ENCODE data around the gene RAMACL. TPM values are rescaled to one million over a fixed set of nuclear protein-coding genes. Genes with fewer than 3 reads are reported as not detected.
"Not testable (repeated sequence)": the region's sequence is repeated elsewhere in the genome, so short reads cannot be mapped to it uniquely, and the experiment has no call there.

Gene RAMACL
- total and polyA plus RNA-seq, 2 experiments from 2014 or later = 1.1 TPM

GRCh38 chr6:166539543-166539942 lies 46.9 kb downstream of the RAMACL start:
- Histone ChIP-seq H3K4me1 (ENCODE audit: insufficient read depth) (peaks cover 9% of the 10 kb centered on the region), H3K79me2 (peaks cover 5% of the 10 kb centered on the region), H3K9me3 (ENCODE audit: low read depth) (no peaks in the 10 kb centered on the region), H3K9me2 (replicated peaks; ENCODE audit: insufficient read depth) (no peaks in the 10 kb centered on the region), H3K36me3 (replicated peaks; ENCODE audit: insufficient read depth, low read depth) (no peaks in the 10 kb centered on the region), H3K27ac (no peak overlapping the region), H2AFZ (no peak overlapping the region), H3K4me3 (no peak overlapping the region), H3K27me3 (no peaks in the 10 kb centered on the region), H4K20me1 (ENCODE audit: insufficient read depth, poor library complexity, severe bottlenecking) (peaks cover 5% of the 10 kb centered on the region), H3K4me2 (no peak overlapping the region)
- 87% methylated on average over 4 of the region's 4 CpGs for WGBS (ENCODE audit: low lambda C conversion rate, missing lambda C conversion rate)
- no peak for TF ChIP-seq EZH2 (IDR thresholded peaks at IDR 0.05; ENCODE audit: borderline replicate concordance)
- TF ChIP-seq, protein P1, sequence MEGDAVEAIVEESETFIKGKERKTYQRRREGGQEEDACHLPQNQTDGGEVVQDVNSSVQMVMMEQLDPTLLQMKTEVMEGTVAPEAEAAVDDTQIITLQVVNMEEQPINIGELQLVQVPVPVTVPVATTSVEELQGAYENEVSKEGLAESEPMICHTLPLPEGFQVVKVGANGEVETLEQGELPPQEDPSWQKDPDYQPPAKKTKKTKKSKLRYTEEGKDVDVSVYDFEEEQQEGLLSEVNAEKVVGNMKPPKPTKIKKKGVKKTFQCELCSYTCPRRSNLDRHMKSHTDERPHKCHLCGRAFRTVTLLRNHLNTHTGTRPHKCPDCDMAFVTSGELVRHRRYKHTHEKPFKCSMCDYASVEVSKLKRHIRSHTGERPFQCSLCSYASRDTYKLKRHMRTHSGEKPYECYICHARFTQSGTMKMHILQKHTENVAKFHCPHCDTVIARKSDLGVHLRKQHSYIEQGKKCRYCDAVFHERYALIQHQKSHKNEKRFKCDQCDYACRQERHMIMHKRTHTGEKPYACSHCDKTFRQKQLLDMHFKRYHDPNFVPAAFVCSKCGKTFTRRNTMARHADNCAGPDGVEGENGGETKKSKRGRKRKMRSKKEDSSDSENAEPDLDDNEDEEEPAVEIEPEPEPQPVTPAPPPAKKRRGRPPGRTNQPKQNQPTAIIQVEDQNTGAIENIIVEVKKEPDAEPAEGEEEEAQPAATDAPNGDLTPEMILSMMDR (IDR thresholded peaks at IDR 0.05; ENCODE audit: poor library complexity) = no peak
- no peak for TF ChIP-seq EZH2phosphoT487 (IDR thresholded peaks at IDR 0.05; ENCODE audit: low read depth, severe bottlenecking, unreplicated experiment)
- DNase-seq (ENCODE audit: low spot score) = no peak

DNA sequence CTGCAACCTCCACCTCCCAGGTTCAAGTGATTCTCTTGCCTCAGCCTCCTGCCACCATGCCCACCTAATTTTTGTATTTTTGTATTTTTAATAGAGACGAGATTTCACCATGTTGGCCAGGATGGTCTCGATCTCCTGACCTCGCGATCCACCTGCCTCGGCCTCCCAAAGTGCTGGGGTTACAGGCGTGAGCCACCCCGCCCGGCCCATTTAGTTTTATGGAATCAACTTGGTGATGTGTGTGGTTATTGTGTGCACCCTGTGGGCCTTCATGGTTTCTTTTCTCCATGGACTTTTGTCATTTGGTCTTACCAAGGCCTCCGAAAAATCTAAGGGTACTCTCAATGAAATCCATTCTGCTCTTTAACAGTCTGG lies 47.5 kb downstream of the RAMACL start:
- not testable (repeated sequence) for H3K4me1 ChIP-seq (ENCODE audit: insufficient read depth); H3K9me2 ChIP-seq (replicated peaks; ENCODE audit: insufficient read depth); DNase-seq (ENCODE audit: low spot score); H3K9me3 ChIP-seq (ENCODE audit: low read depth); H3K36me3 ChIP-seq (replicated peaks; ENCODE audit: insufficient read depth, low read depth); H3K79me2 ChIP-seq; H3K4me3 ChIP-seq; H3K27me3 ChIP-seq; H4K20me1 ChIP-seq (ENCODE audit: insufficient read depth, poor library complexity, severe bottlenecking); H2AFZ ChIP-seq; H3K27ac ChIP-seq; H3K4me2 ChIP-seq
- over 99% methylated on average over 9 of the region's 9 CpGs for WGBS (ENCODE audit: low lambda C conversion rate, missing lambda C conversion rate)

DNA sequence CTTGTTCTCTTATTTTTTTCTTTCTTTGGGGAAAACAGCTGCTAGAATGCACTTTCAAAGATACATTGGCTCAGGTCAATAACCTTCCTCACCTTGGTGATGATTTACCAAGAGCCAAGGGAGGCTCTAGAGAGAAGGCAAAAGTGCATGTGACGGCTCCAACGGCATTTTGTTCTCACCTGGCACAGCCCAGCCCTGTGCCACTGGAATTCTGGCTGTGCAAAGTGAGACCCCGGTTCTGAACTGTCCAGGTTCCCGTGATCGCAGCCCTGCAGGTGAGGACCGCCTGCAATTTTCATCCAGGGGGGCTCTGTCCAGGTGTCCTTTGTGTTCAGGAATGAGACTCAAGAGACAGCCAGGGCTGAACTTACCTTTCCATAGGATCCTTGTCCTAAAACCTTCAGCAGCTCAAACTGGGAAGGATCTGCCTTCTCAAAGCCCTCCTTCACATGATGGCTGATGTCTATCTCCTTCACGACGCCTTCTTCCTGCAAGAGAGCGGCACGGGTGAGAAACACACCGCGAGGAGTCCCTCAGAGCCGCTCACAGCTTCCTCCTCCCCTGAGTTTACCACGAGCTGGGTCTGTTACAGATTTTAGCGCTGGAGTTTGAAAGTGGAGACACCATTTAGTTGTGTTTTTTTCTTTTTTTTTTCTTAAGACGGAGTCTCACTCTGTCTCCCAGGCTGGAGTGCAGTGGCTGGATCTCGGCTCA lies 48.0 kb downstream of the RAMACL start:
- Histone ChIP-seq H2AFZ (no peak overlapping the region), H3K79me2 (peaks cover 5% of the 10 kb centered on the region), H3K4me2 (no peak overlapping the region), H3K36me3 (replicated peaks; ENCODE audit: insufficient read depth, low read depth) (no peaks in the 10 kb centered on the region), H3K4me1 (ENCODE audit: insufficient read depth) (peaks cover 4% of the 10 kb centered on the region), H3K4me3 (no peak overlapping the region), H3K9me3 (ENCODE audit: low read depth) (no peaks in the 10 kb centered on the region), H3K27ac (no peak overlapping the region), H4K20me1 (ENCODE audit: insufficient read depth, poor library complexity, severe bottlenecking) (peaks cover 5% of the 10 kb centered on the region), H3K9me2 (replicated peaks; ENCODE audit: insufficient read depth) (no peaks in the 10 kb centered on the region), H3K27me3 (no peaks in the 10 kb centered on the region)
- WGBS (ENCODE audit: low lambda C conversion rate, missing lambda C conversion rate) = 94% methylated on average over 17 of the region's 17 CpGs
- TF ChIP-seq, protein P1 (IDR thresholded peaks at IDR 0.05; ENCODE audit: poor library complexity) = no peak
- no peak for TF ChIP-seq EZH2phosphoT487 (IDR thresholded peaks at IDR 0.05; ENCODE audit: low read depth, severe bottlenecking, unreplicated experiment)
- no peak for TF ChIP-seq EZH2 (IDR thresholded peaks at IDR 0.05; ENCODE audit: borderline replicate concordance)
- DNase-seq (ENCODE audit: low spot score) = no peak

GRCh38 chr6:166534658-166535406 lies 51.6 kb downstream of the RAMACL start:
- Histone ChIP-seq H3K4me3 (no peak overlapping the region), H3K27ac (no peak overlapping the region), H3K27me3 (no peaks in the 10 kb centered on the region), H3K9me2 (replicated peaks; ENCODE audit: insufficient read depth) (no peaks in the 10 kb centered on the region), H3K4me2 (no peak overlapping the region), H3K79me2 (peaks cover 2% of the 10 kb centered on the region), H2AFZ (no peak overlapping the region), H4K20me1 (ENCODE audit: insufficient read depth, poor library complexity, severe bottlenecking) (peaks cover 1% of the 10 kb centered on the region), H3K4me1 (ENCODE audit: insufficient read depth) (no peaks in the 10 kb centered on the region), H3K36me3 (replicated peaks; ENCODE audit: insufficient read depth, low read depth) (no peaks in the 10 kb centered on the region), H3K9me3 (ENCODE audit: low read depth) (no peaks in the 10 kb centered on the region)
- WGBS (ENCODE audit: low lambda C conversion rate, missing lambda C conversion rate) = 98% methylated on average over 17 of the region's 17 CpGs
- TF ChIP-seq EZH2phosphoT487 (IDR thresholded peaks at IDR 0.05; ENCODE audit: low read depth, severe bottlenecking, unreplicated experiment) (no peak), EZH2 (IDR thresholded peaks at IDR 0.05; ENCODE audit: borderline replicate concordance) (no peak)
- TF ChIP-seq, protein P1 (IDR thresholded peaks at IDR 0.05; ENCODE audit: poor library complexity) = no peak
- no peak for DNase-seq (ENCODE audit: low spot score)
